Epidermal melanocyte (primary cell): ENCODE measurements around the gene DERA.
"Not testable (repeated sequence)": the region's sequence is repeated elsewhere in the genome, so short reads cannot be mapped to it uniquely, and the experiment has no call there.

Source experiments
- DNase-seq: peaks from one replicate; pipeline ENCODE4 v3.0.0; 2011; ENCODE audit warnings: low spot score; ENCODE audit not compliant: insufficient read length

DERA gene

DNA sequence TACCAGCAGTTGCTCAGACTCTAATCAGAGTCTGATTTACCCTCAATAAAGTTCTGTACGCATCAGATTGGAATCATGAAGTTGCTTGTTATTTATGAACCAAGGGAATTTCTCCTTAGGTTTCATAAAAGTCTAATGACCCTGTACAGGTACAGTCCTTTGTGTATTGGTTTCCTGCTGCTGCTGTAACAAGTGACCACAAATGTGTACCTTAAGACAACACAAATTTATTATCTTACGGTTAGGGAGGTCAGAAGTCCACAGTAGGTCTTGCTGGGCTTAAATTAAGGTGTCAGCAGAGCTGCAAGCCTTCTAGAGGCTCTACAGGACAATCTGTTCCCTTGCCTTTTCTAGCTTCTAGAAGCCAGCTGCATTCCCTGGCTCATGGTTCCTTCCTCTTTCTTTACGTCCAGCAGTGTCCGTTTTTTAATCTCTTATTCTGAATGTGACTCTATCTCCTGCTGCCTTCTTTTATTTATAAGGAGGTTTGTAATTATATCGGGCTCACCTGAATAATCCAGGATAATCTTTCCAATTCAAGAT lies 6.7 kb upstream of the DERA start:
- DNase-seq = no peak

DNA sequence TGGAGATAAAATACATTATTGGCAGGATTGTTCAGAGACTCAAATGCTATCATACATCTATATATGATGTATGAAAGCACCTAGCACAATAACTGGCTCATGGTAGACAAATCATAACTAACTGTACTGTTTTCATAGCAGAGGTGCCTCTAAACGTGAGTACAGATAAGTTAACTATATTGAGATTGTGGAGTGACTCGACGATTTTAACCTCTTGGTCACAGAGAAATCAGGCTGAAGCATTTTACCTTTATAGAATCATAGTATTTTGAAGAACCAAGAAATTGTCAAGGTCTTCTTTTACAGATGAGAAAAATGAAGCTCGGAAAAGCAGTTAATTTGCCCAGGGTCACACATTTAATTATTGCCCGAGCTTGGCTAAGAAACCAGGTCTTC lies 666 bp upstream of the DERA start:
- DNase-seq = no peak

DNA sequence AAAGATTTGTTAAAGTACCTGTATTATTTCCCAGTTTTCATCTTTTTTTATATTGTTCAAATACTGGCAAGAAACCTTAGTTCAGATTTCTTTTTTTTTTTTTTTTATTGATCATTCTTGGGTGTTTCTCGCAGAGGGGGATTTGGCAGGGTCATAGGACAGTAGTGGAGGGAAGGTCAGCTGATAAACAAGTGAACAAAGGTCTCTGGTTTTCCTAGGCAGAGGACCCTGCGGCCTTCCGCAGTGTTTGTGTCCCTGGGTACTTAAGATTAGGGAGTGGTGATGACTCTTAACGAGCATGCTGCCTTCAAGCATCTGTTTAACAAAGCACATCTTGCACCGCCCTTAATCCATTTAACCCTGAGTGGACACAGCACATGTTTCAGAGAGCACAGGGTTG lies 799 bp downstream of the DERA start:
- not testable (repeated sequence) for DNase-seq

DNA sequence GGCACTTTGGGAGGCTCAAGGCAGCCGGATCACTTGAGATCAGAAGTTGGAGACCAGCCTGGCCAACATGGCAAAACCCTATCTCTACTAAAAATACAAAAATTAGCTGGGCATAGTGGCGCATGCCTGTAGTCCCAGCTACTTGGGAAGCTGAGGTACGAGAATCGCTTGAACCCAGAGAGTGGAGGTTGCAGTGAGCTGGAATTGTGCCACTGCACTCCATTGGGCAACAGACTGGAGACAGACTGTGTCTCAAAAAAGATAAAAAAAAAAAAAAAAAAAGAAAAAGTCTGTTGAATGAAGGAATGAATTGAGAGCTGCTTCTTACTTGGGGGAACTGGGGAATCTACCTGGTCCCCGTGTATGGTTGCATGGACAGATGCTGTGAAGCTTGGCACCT lies 3.0 kb downstream of the DERA start:
- DNase-seq = not testable (repeated sequence)

DNA sequence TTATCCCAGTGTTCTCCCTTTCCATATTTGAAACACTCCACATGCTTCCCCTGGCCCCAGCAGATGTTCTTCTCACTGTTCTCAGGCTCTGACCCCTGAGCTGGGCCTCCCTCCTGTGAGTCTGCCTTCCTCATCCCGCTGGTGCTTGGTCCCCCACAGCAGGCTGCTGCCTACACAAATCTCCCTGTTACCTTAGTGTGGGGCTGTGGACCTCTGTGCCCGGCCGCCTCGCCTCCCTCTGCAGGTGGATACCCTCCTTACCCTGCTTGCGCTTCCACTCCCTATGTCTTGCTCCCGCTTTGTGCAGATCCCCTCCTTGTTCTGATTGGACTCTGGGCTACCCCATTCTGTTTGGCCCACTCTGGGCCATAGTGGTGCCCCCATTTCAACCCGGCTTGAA lies 6.9 kb downstream of the DERA start:
- no peak for DNase-seq

DNA sequence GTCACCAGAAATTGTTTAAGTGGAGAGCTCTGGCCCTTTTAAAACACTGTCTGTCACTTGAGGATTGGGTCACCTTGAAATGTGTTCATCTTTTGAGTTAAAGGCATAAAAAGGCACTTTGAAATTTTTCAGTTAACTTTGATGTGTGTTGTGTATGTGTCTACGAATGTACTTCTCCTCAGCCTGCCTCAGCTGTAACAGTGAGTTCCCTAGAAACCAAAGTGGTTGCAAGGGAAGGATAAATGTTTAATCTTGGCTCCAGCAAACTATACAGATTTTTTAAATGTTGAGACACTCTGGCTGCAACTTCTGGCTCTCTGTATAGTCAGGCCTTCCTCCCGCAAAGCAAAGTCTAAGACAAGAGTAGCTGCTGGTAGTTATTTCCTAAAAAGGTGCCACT lies 8.3 kb downstream of the DERA start:
- DNase-seq = no peak

DNA sequence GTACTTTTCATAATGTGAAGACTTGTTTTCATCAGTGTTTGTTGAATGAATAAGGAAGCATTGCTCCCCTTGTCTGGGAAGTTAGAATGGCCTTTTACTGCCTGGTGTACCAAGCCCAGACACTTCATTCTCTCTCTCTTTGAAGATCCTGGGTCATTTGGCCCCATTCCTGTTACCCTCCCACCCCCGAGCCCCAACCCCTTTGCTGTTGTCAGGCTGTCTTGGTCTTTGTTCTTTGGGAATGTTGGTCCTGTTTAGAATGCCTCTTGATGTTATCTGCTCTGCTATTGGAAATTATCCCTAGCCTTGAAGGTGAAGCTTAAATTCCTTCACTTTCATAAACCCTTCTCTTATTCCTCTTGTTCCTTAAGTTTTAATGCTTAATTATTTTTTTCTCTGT lies 13.8 kb downstream of the DERA start:
- no peak for DNase-seq

DNA sequence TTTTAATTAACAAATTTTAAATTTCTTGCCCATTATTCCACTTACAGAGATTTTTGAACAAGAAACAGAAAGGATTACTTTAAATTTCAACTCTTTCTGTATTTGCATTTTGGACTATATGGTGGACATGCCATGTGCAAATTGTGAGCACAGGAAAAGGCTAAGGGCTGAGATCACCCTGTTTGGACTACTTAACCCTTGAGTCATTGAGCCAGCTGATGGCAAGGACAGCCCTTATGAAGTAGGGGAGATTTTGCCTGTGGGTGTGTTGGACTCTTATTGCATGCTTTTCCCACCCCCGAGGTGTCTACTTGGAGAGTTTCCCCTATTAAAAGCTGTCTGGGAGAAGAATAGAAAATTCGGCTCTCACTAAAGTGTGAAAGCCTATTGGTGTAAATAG lies 17.2 kb downstream of the DERA start:
- DNase-seq = no peak

DNA sequence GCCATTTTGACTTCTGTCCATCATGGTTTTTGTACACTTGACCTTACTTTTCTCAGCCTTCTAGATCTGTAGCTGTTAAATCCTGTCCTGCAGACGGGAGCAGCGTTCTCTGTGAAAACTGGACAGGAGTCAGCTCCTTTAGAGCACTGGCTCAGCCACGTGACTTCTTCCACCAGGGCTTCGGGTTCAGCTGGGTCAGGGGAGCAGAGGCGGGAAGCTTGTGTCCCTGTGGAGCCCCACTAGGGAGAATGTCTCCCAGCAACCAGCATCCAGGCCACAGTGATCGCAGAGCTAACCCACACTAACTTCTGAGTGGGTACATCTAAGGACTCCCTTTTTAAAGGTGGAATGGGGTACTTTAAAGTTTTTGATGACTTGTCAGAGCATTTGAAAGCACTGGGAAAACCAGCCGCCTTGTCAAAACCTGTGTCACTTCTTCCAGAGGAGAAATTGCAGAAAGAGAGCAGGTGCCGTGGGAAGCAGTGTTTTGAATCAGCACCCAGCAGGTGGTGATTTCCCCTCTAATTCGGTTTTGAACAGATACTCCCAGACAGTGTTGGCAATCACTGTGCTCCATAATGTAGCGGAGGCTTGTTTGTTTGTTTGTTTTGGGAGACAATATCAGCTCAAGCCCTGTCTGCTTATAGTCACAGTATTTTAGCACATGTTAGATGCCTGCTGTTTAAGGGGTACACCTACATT lies 17.9 kb downstream of the DERA start:
- DNase-seq = no peak

DNA sequence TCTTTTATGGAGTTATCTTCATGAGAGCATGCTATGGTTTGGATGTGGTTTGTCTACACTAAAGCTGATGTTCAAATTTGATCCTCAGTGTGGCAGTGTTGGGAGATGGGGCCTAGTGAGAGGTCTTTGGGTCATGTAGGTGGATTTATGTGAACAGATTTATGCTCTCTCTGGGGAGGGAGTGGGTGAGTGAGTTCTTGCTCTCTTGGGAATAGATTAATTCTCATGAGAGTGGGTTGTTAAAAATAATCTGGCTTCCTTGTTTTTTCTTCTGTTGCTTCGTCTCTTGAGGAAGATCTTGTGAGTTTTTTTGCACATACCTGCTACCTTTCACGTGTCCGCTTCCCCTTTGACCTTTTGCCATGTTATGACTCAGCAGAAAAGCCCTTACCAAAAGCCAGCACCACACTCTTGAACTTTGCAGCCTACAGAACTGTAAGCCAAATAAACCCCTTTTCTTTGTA lies 20.5 kb downstream of the DERA start:
- DNase-seq = no peak

DNA sequence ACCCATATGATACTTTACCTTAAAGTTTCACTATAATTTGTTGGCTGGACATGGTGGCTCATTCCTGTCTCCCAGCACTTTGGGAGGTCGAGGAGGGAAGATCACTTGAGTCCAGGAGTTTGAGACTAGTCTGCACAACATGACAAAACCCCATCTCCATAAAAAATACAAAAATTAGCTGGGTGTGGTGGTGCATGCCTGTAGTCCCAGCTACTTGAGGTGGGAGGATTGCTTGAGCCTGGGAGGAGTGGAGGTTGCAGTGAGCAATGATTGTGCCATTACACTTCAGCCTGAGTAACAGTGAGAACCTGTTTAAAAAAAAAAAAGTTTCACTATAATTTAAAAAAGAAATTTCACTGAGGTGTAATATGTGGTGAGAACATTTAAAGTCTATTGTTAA lies 21.2 kb downstream of the DERA start:
- DNase-seq = no peak

DNA sequence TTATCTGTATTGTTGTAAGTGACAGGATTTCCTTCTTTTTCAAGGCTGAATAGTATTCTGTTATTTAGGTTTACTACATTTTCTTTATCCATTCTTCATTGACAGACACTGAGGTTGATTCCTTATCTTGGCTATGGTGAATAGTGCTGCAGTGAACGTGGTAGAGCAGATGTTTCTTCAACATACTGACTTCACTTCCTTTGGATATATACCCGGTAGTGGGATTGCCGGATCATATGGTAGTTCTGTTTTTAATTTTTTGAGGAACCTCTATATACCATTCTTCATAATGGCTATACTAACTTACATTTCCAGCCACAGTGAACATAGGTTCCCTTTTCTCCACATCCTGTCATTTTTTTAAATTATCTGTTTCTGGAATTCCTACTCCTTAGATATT lies 21.8 kb downstream of the DERA start:
- no peak for DNase-seq

DNA sequence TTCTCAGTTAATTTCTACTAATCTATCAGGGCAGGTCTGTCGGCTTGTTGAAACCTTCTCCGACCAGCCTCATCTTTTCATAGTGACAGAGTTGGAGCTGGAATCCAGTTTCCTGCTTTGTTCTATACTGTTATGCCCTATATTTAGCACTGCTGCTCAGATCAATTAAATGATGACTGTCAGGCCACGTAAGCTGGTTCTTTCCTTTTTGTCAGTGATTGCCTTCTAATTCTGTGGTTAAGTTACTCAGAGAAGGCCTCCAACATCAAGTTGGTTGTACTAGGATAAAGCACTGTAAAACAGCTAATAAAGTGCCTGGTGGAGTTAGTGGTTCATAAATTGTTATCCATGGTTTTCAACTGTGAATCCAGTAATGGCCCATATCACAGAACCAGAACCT lies 22.6 kb downstream of the DERA start:
- no peak for DNase-seq

DNA sequence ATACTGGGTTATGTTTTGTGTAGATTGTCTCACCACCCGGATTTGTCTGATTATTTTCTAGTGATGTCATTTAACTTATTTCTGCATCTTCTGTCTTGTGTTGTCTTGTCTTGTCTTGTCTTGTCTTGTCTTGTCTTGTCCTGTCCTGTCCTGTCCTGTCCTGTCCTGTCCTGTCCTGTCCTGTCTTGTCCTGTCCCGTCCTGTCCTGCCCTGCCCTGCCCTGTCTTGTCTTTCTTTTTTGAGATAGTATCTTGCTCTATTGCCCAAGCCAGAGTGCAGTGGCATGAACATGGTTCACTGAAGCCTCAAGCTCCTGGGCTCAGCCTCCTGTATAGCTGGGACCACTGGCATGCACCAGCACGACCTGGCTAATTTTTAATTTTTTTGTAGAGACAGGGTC lies 25.6 kb downstream of the DERA start:
- DNase-seq = no peak

DNA sequence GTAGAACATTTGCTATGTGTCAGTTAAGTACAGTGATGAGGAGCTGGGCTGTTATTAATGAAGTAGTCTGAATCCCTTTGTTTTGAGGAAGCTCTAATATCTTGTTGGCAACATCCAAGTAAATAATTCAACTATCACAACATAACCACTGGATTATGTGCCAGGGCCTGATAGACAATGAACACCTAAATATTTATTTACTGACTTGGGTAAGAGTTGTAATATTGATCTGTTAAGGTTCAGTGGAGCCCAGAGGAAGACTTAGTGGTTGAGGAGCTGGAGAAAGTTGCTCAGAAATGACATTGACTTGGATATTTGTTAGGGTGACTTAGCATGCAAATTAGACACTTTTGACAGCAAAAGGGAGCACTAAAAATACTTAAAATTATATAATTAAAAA lies 26.8 kb downstream of the DERA start:
- no peak for DNase-seq

DNA sequence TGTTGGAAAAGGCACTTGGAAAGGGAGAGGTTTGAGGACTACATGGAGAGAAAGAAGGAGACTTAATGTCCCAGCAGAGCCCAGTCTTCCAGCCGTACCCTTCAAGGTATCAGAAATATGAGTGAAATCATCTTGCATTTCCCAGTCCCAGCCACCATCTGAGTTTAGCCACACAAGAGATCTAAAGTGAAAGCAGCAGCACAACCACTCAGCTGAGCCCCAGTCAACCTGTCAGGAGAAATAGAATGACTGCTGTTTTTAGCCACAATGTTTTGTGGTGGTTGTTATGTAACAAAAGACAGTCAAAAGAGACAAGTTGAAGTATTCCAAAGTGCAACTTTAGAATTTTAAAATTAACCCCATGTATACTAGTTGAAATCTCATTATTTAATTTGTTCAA lies 28.0 kb downstream of the DERA start:
- no peak for DNase-seq

DNA sequence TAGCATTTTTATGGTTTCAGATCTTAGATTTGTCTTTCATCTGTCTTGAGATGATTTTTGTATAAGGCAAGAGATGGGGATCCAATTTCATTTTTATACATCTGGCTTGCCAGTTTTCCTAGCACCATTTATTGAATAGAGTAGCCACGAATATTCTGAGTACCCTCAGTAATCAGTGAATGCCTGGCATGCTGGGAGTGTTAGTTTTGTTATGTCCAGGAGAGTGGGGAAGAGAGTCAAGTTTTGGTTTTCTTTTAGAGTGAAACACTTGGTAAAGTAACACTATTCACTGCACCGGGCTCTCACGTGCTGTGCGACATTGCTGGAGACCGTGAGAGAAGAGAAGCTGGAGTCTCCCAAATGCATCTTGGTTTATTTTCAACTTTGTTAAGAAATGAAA lies 31.3 kb downstream of the DERA start:
- no peak for DNase-seq

DNA sequence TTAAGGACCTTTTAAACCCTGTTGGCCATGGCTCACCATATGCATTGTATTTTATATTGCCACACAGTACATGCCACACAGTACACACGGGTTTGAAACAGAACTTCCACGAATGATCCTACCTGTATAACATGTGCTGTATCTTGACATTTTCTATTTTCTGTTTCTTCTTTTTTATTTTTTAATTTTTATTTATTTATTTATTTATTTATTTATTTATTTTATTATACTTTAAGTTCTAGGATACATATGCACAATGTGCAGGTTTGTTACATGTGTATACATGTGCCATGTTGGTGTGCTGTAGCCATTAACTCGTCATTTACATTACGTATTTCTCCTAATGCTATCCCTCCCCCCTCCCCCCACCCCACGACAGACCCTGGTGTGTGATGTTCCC lies 32.4 kb downstream of the DERA start:
- not testable (repeated sequence) for DNase-seq

DNA sequence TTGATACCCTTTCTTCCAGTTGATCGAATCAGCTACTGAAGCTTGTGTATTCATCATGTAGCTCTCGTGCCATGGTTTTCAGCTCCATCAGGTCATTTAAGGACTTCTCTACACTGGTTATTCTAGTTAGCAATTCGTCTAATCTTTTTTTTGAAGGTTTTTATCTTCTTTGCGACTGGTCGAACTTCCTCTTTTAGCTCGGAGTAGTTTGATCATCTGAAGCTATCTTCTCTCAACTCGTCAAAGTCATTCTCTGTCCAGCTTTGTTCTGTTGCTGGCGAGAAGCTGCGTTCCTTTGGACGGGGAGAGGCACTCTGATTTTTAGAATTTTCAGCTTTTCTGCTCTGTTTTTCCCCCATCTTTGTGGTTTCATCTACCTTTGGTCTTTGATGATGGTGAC lies 37.3 kb downstream of the DERA start:
- DNase-seq = not testable (repeated sequence)

DNA sequence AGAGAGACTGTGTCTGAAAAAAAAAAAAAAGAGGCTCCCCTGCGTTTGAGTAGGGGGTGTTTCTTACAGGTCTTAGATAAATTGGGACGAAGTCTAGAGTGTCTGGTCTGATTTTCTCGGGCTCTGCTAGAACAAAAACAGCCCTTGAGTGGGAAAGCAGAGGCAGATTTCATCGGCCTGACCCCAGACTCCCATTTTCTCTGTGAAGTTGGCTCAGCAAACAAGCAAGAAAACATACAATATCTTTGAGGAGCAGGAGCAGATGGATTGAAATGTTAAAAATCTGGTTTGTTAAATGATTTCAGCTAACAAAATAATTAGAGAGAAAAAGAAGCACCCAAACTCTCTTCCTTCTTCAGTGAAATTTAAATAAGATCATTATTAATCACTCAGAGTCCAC lies 44.1 kb downstream of the DERA start:
- no peak for DNase-seq

DNA sequence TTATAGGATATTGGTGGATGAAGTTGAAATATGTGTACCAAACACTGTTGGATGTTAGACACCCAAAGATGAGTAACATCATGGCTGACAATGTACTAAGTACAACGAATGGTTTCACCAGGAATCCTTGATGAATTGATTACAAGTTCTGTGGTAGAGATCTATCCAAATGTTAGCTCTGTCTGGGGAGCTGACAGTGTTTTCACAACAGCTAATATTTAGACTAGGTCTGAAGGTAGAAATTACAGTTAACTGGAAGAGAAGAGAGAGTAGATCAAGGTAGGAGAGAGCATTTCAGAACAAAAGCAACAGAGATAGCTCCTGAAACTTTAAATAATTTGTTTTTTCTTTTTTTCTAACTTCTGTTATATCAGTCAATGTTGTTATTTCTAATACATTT lies 44.9 kb downstream of the DERA start:
- DNase-seq = no peak

DNA sequence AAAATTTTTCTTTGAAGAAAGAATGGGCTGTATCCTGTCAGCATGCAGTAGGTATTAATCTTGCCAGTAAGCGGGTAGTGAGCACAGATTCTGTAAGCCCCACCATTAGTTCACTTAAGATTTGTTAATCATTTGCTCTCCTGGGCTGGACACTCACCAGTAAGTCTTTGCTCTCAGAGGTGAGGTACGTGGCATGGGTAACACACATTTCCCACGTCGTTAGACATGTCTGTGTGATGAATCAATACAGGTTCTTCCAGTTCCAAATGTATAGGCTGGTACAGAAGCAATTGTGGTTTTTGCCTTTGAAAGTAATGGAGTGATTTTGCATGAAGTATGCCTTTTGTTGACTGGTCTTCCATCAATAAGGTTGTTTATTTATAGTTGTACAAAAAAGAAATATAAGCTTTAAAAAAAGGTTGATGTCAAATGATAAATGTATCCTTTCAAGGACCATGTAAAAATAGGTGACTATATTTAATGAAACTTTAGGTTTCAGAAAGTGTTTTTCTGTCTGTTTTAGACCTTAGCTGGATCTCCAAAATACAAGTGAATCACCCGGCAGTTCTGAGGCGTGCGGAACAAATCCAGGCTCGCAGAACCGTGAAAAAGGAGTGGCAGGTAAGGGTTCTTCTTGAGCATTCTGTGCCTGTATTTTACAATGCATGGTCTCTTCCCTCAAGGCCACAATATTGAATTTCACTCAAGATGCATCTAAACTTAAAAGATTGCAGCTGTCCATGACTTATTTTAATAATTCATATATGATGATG lies 45.5 kb downstream of the DERA start:
- no peak for DNase-seq

DNA sequence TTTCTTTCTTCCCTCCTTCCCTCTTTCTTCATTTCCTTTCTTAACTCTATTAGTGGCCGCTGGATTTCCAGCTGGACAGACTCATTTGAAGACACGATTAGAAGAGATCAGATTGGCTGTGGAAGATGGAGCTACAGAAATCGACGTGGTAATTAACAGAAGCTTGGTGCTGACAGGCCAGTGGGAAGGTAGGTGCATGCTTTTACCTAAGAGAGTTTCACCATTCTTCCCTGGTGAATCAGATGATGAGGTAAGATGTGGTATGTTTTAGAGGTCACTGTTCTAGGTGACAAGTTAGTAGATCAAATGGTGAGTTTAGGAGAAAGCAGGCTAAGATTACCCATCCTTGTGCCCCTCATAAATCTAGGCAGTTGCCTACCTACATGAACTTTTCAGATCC lies 51.6 kb downstream of the DERA start:
- DNase-seq = no peak
